Activated T-helper 1 cell treated with anti-CD3 and anti-CD28 coated beads, Interleukin-12 subunit alpha, Interleukin-12 subunit beta, Interleukin-2, Interleukin-4 antibody, amounts not matched to agents 30 ng/mL and 10 ng/mL and 1 ng/mL, durations not matched to agents 14 hours and 24 hours and 36 hours (primary cell): ENCODE results near the gene GRM5. TPM values are rescaled to one million over a fixed set of nuclear protein-coding genes. Genes with fewer than 3 reads are reported as not detected.

ENCODE experiments used
- DNase-seq: peaks from one replicate; pipeline ENCODE4 v3.0.0; 2021; ENCODE audit warnings: low spot score
- H3K27ac Mint-ChIP-seq: one replicate; pipeline ENCODE4 v1.8.0; 2021; ENCODE audit warnings: mild to moderate bottlenecking, mixed read lengths
- H3K27me3 Mint-ChIP-seq: one replicate; pipeline ENCODE4 v1.8.0; 2022; ENCODE audit warnings: mild to moderate bottlenecking, moderate library complexity, mixed read lengths; ENCODE audit not compliant: insufficient read depth
- H3K36me3 Mint-ChIP-seq: one replicate; pipeline ENCODE4 v1.8.0; 2021; ENCODE audit warnings: low read depth, mixed read lengths
- H3K4me1 Mint-ChIP-seq: one replicate; pipeline ENCODE4 v1.8.0; 2021; ENCODE audit warnings: low read depth, mixed read lengths
- H3K4me3 Mint-ChIP-seq: one replicate; pipeline ENCODE4 v1.8.0; 2021; ENCODE audit warnings: mild to moderate bottlenecking, moderate library complexity, mixed read lengths
- H3K9me3 Mint-ChIP-seq: one replicate; pipeline ENCODE4 v1.8.0; 2021; ENCODE audit warnings: mixed read lengths
- intact Hi-C: fragments of 100-400 bp; cut with micrococcal nuclease; formaldehyde crosslinking; loops from one replicate; pipeline ENCODE4 v1.15.1; 2024
- total RNA-seq: library from RNA; stranded (reverse); gene quantifications from 2 replicates; pipeline ENCODE4 v1.2.3, GENCODE V29; 2022

GRM5 gene
- total RNA-seq, 1 donor from 2014 or later, result not detected

- intact Hi-C loops, result no loop called here
- Mint-ChIP-seq H3K9me3 (no peaks in the 10 kb centered on the region), H3K27ac (no peak overlapping the region), H3K36me3 (no peaks in the 10 kb centered on the region), H3K27me3 (peaks cover 28% of the 10 kb centered on the region), H3K4me1 (no peaks in the 10 kb centered on the region), H3K4me3 (no peak overlapping the region)
- no peak for DNase-seq
Measured at GRCh38 chr11:88495836-88496235, 569.9 kb downstream of the GRM5 start.

GRCh38 chr11:88494848-88495247 lies 570.9 kb downstream of the GRM5 start:
- Mint-ChIP-seq H3K27ac (no peak overlapping the region), H3K27me3 (peaks cover 30% of the 10 kb centered on the region), H3K9me3 (no peaks in the 10 kb centered on the region), H3K4me1 (no peaks in the 10 kb centered on the region), H3K4me3 (no peak overlapping the region), H3K36me3 (no peaks in the 10 kb centered on the region)
- intact Hi-C loops, result no loop called here
- no peak for DNase-seq

- Mint-ChIP-seq H3K36me3 (no peaks in the 10 kb centered on the region), H3K27me3 (peaks cover 22% of the 10 kb centered on the region), H3K4me1 (peaks cover 6% of the 10 kb centered on the region), H3K9me3 (no peaks in the 10 kb centered on the region), H3K27ac (no peak overlapping the region), H3K4me3 (no peak overlapping the region)
- intact Hi-C loops, result no loop called here
- no peak for DNase-seq
Measured at GRCh38 chr11:88491674-88492073, 574.1 kb downstream of the GRM5 start.

GRCh38 chr11:88489030-88489429 lies 576.8 kb downstream of the GRM5 start:
- H3K4me3 Mint-ChIP-seq, result no peak overlapping the region
- no peaks in the 10 kb centered on the region for H3K9me3 Mint-ChIP-seq
- peaks cover 17% of the 10 kb centered on the region for H3K27me3 Mint-ChIP-seq
- intact Hi-C loops, result loop anchor here (5.0 kb wide), 1 partner anchor 152 kb away; the partner anchor contains the start of gene CTSC
- no peak overlapping the region for H3K27ac Mint-ChIP-seq
- peaks cover 13% of the 10 kb centered on the region for H3K4me1 Mint-ChIP-seq
- no peaks in the 10 kb centered on the region for H3K36me3 Mint-ChIP-seq
- DNase-seq, result no peak

GRCh38 chr11:88487646-88488045 lies 578.1 kb downstream of the GRM5 start:
- intact Hi-C loops, result loop anchor here (5.0 kb wide), 1 partner anchor 150 kb away; the partner anchor contains the start of gene CTSC
- Mint-ChIP-seq H3K27me3 (peaks cover 14% of the 10 kb centered on the region), H3K27ac (no peak overlapping the region), H3K4me1 (peaks cover 13% of the 10 kb centered on the region), H3K4me3 (no peak overlapping the region), H3K9me3 (no peaks in the 10 kb centered on the region), H3K36me3 (no peaks in the 10 kb centered on the region)
- DNase-seq, result no peak

- intact Hi-C loops, result loop anchor here (2.0 to 5.0 kb wide), 2 partner anchors 60 to 148 kb away; partner anchors contain the start of gene CTSC
Measured at GRCh38 chr11:88484873-88485621, 580.7 kb downstream of the GRM5 start.

GRCh38 chr11:88482871-88483301 lies 582.9 kb downstream of the GRM5 start:
- intact Hi-C loops, result no loop called here
- Mint-ChIP-seq H3K9me3 (no peaks in the 10 kb centered on the region), H3K4me3 (no peak overlapping the region), H3K36me3 (no peaks in the 10 kb centered on the region), H3K4me1 (peaks cover 7% of the 10 kb centered on the region), H3K27me3 (no peaks in the 10 kb centered on the region), H3K27ac (no peak overlapping the region)
- no peak for DNase-seq

More at GRCh38 chr11:88484873-88485621, 580.7 kb downstream of the GRM5 start:
- Mint-ChIP-seq H3K4me3 (no peak overlapping the region), H3K9me3 (no peaks in the 10 kb centered on the region), H3K27ac (no peak overlapping the region), H3K4me1 (peaks cover 13% of the 10 kb centered on the region), H3K36me3 (no peaks in the 10 kb centered on the region), H3K27me3 (no peaks in the 10 kb centered on the region)
- no peak for DNase-seq

- H3K4me3 Mint-ChIP-seq, result no peak overlapping the region
- no peaks in the 10 kb centered on the region for H3K27me3 Mint-ChIP-seq
- H3K27ac Mint-ChIP-seq, result no peak overlapping the region
- no peaks in the 10 kb centered on the region for H3K36me3 Mint-ChIP-seq
- intact Hi-C loops, result no loop called here
- peaks cover 7% of the 10 kb centered on the region for H3K4me1 Mint-ChIP-seq
- no peak for DNase-seq
- no peaks in the 10 kb centered on the region for H3K9me3 Mint-ChIP-seq
Measured at GRCh38 chr11:88480223-88480622, 585.6 kb downstream of the GRM5 start.

GRCh38 chr11:88478136-88478815 lies 587.5 kb downstream of the GRM5 start:
- intact Hi-C loops, result no loop called here
- no peak overlapping the region for H3K4me3 Mint-ChIP-seq
- H3K9me3 Mint-ChIP-seq, result no peaks in the 10 kb centered on the region
- no peak overlapping the region for H3K27ac Mint-ChIP-seq
- H3K4me1 Mint-ChIP-seq, result no peaks in the 10 kb centered on the region
- H3K36me3 Mint-ChIP-seq, result no peaks in the 10 kb centered on the region
- DNase-seq, result no peak
- H3K27me3 Mint-ChIP-seq, result peaks cover 4% of the 10 kb centered on the region

GRCh38 chr11:88475991-88476418 lies 589.8 kb downstream of the GRM5 start:
- DNase-seq, result no peak
- no peaks in the 10 kb centered on the region for H3K4me1 Mint-ChIP-seq
- no peak overlapping the region for H3K4me3 Mint-ChIP-seq
- intact Hi-C loops, result no loop called here
- no peaks in the 10 kb centered on the region for H3K36me3 Mint-ChIP-seq
- H3K27me3 Mint-ChIP-seq, result peaks cover 7% of the 10 kb centered on the region
- no peak overlapping the region for H3K27ac Mint-ChIP-seq
- H3K9me3 Mint-ChIP-seq, result no peaks in the 10 kb centered on the region

- Mint-ChIP-seq H3K27ac (no peak overlapping the region), H3K4me1 (no peaks in the 10 kb centered on the region), H3K36me3 (no peaks in the 10 kb centered on the region), H3K4me3 (no peak overlapping the region), H3K9me3 (no peaks in the 10 kb centered on the region), H3K27me3 (peaks cover 7% of the 10 kb centered on the region)
- intact Hi-C loops, result no loop called here
- no peak for DNase-seq
Measured at GRCh38 chr11:88474655-88475054, 591.1 kb downstream of the GRM5 start.

- intact Hi-C loops, result no loop called here
- Mint-ChIP-seq H3K4me3 (no peak overlapping the region), H3K27me3 (peaks cover 10% of the 10 kb centered on the region), H3K27ac (no peak overlapping the region), H3K9me3 (no peaks in the 10 kb centered on the region), H3K4me1 (no peaks in the 10 kb centered on the region), H3K36me3 (no peaks in the 10 kb centered on the region)
- DNase-seq, result no peak
Measured at GRCh38 chr11:88469561-88470225, 596.1 kb downstream of the GRM5 start.

- peaks cover 18% of the 10 kb centered on the region for H3K9me3 Mint-ChIP-seq
- peaks cover 12% of the 10 kb centered on the region for H3K27me3 Mint-ChIP-seq
- no peak overlapping the region for H3K4me3 Mint-ChIP-seq
- peaks cover 3% of the 10 kb centered on the region for H3K36me3 Mint-ChIP-seq
- H3K27ac Mint-ChIP-seq, result no peak overlapping the region
- H3K4me1 Mint-ChIP-seq, result no peaks in the 10 kb centered on the region
- intact Hi-C loops, result no loop called here
- no peak for DNase-seq
Measured at GRCh38 chr11:88464528-88464927, 601.3 kb downstream of the GRM5 start.
